Fibroblast of skin of left quadriceps (primary cell): ENCODE measurements around the gene BRPF1.

Source experiments
- DNase-seq, 2 experiments: peaks; one replicate each; pipeline ENCODE4 v3.0.0-alpha.2; 2013; ENCODE audit warnings: low read depth in 2 of 2

BRPF1 gene

DNA sequence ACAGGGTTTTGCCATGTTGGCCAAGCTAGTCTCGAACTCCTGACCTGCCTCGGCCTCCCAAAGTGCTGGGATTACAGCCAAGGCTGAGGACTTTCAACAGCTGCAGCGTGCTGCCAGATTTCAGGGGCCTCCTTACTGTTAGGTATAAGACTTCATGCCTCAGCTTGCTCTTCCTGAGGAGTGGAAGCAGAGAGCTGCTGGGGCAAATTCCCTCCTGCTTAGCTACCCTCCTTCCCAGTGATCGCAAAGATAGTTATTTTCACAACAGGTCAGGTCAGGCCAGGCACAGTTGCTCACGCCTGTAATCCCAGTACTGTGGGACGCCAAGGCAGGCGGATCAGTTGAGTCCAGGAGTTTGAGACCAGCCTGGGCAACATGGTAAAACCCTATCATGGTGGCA, 30.5 kb upstream of the BRPF1 start:
- DNase-seq: no peak

DNA sequence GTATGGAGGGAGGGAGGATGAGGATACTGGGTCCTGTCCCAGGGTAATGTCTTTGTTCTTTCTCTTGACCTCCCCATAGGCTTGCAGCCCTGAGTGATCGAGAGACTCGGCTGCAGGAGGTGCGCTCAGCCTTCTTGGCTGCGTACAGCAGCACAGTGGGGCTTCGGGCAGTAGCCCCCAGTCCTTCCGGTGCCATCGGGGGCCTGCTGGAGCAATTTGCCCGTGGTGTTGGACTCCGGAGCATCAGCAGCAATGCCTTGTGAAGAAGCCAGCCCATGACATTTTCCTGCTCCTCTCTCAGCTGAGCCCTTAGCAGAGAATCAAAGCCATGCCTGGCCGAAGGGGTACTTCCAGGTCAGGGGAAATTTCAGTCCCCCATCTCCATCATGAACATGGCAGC, 29.8 kb upstream of the BRPF1 start:
- DNase-seq: no peak

DNA sequence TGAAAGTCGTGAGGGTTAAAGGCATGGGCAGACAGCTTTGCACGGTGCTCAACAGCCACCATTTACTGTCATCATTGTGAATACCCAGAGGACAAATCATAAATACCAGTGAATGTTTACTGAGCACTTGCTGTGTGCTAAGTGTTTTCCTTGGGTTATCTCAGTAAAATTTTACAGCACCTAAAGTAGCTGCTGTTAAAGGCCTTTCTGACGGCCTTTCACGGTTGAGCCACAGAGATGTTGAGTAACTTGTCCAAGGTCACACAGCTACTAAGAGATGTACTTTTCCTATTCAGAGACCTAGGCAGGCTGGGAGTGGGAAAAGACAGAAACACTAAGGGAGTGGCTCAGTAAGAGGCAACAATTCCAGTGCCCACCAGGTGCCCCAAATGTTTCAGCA, 28.3 kb upstream of the BRPF1 start:
- DNase-seq: no peak

DNA sequence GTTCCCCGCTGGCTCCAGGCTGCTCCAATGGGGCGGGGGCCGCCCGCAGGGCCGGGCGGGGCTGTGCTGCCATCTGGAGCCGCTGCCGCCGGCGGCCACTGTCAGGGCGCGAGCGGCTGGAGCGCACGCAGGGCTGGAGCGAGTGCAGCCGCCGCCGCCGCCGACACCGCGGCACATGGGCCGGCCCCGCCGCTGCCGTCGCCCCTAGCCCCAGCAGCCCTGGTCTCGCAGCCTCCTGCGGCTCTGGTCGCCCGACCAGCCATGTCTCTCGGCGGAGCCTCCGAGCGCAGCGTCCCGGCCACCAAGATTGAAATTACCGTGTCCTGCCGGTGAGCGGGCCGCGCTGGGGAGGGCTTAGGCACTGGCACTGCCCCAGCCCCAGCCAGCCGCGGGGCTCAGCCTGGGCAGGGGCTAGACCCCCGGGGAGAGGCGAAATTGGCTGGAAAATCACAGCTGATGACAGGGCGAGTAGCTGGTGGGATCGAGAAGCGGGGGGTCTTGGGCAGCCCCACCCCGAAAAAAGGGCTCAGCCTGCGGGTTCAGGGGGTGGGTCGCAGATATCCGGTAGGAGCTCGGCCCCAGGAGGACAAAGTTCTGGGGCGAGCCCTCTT, 27.7 kb upstream of the BRPF1 start, which contains the start of gene CPNE9:
Gene CPNE9 (plus strand): TSS at position 98 of the 611 bp plus-strand sequence. CDS start 164 bp downstream, at position 262.
- no peak for DNase-seq

DNA sequence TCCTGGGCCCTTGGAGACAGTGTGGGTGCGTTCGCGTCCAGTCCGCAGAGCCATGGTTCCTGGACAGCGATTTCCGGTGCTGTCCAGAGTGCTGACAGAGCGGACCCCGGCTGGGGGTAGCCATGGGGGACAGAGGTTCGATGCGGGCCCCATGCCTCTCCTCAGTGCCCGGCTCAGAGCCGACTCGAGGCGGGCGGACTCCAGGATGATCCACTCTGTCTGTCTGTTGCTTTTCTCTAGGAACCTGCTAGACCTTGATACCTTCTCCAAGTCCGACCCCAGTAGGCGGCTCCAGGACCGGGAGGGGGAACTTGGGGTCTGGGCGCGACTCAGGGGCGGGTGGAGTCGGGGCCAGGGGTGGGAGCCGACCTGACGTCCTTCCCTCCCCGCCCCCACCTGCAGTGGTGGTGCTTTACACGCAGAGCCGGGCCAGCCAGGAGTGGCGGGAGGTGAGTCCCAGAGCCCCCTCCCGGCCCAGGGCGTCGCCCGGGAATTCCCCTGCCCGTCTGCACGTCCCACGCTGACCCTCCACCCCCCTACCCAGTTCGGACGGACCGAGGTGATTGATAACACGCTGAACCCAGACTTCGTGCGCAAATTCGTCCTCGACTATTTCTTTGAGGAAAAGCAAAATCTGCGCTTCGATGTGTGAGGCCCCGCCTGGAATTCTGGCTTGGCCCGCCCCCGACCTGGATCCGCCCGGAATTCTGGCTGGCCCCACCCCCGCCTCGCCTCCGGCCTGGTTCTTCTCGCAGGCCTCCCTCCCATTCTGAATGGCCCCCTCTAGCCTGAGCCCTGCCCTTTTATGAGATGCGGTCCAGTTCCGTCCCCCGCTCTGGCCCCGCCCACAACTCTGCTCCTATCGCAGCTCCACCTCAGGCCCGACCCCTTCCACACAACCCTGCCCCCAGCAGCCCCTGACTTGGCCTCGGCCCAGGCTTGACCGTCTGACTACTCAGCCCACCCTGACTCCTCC, 26.9 kb upstream of the BRPF1 start:
- no peak for DNase-seq

DNA sequence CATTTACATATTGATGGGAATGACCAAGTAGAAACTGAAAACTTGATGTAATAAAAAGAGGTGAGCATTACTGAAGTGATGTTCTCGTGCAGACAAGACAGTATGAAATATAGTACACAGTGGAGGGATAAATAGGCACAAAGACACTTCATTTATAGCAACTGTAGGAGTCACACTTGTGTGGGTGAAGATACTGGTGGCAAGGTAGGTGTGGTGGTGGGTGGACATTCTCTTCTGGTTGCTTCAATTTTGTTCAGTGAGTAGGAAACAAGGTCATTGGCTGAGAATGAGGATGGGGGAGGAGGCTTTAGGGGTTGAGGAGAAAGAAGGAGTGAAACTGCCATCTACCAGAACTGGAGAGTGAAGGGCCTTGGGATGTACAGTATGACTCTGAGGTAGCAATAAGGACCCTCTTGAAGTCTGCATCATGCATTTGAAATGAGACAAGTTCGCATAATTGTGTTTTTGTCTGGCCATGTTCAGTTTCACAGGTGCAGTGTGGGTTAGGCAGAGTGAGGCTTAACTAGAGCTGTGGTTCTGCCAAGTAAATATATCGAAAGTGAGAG, 21.3 kb upstream of the BRPF1 start:
- no peak for DNase-seq

DNA sequence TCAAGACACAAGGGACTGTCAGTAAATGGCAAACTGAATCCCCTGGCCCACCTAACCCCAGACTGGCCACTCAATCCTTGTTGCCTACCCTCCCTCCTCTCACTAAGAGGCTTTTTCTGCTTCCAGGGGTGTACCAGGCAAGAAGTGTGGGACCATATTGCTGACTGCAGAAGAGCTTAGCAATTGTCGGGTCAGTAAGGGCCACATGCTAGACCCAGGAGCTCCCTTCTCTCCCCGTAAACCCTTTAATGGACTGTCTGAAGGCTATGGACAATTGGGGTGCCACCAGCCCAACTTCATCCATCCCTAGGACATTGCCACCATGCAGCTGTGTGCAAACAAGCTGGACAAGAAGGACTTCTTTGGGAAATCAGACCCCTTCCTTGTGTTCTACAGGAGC, 19.1 kb upstream of the BRPF1 start:
- DNase-seq: no peak

DNA sequence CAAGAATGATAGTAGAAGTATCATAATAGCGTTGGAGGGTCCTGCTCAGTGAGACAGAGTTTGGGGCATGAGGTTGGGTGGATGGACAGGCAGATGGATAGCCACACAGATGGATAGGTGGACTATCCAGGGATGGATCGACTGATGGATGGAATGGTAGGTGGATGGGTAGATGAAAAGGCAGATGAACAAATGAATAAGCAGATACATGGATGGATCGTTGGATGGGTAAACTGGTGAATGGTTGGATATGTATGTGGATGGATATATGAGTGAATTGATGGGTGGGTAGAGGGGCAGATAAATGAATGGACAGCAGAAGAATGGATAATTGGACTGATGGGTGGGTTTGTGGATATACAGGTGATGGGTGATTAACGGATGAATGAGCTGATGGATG, 18.4 kb upstream of the BRPF1 start:
- no peak for DNase-seq

DNA sequence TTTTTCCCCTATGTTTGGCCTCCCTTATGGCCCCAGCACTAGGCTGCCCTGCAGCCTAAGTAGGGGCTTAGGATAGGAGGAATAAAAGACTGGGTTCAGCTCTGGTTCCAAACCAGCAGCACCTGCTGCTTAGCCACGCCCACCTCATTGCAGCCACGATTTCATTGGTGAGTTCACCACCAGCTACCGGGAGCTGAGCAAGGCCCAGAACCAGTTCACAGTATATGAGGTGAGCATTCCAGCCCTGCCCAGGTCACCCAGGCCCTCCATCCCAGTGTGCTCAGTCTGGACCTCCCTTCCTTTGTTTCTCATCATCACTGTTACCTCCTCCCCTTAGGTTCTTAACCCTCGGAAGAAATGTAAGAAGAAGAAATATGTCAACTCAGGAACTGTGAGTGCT, 16.4 kb upstream of the BRPF1 start:
- DNase-seq: no peak

DNA sequence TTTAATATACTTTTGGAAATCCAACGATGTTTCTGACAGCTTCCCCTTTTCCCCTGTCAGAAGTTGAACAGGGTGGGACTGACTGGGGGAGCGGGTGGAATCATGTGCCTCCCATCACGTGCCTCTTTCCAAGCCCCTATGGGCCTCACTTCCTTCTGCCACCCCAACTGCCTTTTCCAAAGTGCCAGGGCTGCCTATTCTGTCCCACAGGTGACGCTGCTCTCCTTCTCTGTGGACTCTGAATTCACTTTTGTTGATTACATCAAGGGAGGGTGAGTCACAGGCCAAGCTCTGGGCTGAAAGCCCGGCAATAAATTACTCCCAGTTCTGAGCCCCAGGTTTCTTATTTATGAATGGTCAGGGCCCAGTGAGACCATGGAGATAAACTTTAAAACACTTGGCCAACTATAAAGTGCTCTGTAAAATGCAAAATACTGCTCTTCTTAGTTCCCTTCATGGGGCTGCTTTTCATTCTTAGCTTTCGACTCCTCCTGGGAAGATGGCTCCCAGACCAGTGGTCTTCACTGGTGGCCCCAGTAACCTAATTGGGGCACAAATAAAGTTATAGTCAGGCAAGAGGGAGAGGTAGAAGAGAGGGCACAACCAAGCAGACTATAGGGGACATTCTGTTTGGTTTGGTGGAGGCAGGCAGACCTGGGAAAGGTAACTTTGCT, 15.6 kb upstream of the BRPF1 start:
- DNase-seq: peak; percentile 60 to 64

DNA sequence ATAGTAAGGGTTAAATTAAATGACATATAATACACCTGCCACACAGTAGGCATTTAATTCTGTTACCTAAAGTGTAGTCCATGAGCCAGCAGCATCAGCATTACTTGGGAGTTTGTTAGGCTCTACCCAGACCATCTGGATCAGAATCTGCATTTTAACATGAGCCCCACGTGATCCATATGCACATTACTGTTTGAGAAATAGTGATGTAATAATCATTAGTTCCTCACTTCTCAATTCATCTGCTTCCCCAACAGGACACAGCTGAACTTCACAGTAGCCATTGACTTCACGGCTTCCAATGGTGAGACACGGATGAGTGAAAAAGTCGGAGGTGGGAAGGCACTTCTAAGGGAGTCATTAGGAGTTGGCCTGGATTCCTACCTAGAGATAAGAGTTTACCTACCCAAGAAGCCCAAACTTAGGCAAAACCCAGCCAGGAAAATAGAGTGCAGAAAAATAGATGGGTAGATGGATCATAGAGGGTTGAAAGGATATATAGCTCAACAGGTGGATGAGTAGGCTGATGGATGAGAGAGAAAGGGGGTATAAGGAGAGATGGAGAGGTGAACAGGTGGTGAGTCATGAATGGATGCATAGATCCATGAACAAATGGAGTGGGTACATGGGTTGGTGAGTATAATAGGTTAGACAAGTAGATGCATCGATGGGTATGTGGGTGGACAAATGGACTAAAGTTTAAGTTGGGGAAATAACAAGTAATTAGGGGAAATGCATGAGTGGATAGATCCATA, 14.6 kb upstream of the BRPF1 start:
- DNase-seq: no peak

DNA sequence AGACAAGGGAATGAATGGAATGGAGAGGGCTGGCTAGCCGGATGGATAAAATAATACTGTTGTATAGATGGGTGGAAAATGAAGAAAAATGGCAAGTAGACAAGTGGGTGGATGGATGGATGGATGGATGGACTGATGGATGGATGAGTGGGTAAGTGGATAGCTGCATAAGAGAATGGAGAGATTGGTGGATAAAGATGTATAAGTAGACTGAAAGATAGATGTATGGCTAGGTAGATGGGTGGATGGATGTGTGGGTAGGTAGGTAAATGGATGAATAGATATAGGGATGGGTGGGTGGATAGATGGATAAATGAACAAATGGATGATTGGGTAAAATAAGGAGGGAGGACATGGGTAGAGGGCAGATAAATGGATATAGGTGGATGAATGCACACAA, 14.0 kb upstream of the BRPF1 start:
- DNase-seq: no peak

DNA sequence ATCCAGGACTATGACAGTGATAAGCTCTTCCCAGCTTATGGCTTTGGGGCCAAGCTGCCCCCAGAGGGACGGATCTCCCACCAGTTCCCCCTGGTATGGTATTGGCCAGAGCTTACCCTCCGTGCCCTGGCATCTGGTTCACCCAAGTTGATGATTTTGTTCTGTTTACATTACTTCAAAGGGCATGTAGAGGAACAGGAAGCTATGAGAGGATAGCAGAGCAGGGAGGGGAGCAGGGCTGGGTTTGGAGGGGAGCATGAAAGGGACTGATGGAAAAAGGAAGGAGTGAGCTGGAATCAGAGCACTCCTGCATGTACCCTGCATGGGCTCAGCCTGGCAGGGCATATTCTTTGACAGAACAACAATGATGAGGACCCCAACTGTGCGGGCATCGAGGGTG, 13.4 kb upstream of the BRPF1 start:
- no peak for DNase-seq

DNA sequence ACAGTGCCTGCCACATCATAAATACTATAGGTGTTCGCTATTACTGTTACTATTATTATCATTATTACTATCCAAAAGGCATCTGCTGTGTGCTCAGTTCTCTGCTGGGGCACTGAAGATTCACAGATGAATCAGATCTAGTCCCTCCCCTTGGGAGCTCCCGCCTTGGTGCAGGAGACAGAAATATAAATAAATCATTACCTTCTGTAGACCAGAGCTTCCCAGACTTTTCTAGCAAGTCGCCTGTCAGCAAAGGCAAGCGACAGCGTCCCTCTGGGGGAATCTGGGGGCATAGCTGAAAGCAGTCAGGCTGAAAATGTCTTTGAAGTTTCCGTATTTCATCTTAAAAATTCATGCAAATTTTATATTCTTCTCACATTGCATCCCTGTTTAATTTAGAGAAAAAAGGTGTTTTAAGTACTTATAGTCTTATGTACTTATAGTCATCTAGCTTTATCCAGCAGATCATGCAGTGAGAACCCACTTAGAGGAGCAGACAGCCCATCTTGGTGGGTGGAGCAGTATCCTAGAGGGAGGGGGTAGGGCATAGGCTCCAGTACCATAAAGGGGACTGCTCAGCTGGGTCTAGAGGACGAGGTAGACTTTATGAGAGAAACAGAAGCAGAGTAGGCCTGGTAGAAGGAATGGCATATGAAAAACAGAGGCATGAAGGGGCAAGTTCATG, 10.4 kb upstream of the BRPF1 start:
- no peak for DNase-seq

DNA sequence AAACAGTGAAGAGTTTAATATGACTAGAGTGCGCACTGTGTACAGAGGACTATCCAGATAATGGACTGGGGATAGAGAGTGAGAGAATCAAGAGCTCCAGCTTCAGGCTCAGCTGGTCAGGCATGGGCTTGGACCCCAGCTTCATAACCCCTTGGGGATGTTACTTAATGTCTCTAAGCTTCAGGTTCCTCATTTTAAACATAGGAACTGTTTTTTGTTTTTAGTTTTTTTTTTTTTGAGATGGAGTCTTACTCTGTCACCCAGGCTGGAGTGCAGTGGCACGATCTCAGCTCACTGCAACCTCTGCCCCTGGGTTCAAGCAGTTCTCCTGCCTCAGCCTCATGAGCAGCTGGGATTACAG, 9.9 kb upstream of the BRPF1 start:
- DNase-seq: no peak

DNA sequence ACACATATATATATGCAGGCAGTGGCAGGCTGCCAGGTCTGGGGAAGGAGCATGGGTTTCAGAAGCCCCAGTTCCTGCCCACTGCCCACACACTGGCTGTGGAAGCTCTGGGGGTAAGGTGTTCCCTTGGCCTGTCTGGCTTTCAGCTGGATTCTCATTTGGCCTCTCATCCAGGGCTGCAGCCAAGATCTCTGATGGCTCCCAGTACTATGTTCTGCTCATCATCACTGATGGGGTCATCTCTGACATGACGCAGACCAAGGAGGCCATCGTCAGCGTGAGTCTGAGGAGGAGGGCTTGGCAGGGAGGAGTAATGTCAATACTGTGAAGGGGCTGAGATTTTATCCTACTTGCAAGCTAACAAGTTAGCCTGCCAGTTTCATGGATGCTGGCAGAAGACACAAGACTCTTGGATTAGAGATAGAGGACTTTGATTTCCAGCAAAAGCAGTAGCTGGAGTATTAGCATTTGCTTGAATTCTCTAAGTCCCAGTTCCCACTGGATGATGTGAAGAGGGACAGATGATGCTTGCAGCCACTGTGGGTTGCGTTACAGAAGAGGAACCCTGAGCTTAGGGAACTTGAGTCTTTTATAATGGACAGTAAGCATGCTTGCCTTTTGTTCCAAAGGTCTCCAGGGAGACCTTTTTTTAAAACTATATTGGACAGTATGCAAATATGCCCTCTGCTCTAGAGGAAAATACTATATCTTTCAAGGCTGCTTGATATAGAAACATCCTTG, 5.6 kb upstream of the BRPF1 start:
- DNase-seq: no peak

DNA sequence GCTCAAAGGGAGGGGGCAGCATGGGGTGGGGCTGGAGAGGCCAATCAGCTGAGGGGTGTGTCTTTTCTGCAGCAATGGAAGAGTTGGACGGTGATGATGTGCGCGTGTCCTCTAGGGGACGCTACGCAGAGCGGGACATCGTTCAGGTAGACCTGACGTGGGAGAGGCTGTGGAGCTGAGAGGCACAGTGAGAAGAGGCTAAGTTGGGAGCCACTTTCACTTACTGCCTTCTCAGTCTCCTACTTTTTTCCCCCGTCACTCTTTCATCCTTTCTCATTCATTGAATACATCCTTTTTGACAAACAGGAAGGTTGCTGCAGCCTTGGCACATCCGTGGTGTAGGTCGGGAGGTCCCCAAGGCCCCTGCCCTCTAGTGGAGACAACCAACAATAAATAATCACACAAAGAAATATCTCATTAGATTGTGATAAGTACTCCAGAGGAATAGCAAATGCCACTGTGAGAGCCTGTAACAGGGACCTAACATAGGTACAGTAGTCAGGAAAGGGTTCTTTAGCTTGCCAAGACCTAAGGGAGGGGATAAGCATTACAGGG, 4.4 kb upstream of the BRPF1 start:
- DNase-seq: no peak

DNA sequence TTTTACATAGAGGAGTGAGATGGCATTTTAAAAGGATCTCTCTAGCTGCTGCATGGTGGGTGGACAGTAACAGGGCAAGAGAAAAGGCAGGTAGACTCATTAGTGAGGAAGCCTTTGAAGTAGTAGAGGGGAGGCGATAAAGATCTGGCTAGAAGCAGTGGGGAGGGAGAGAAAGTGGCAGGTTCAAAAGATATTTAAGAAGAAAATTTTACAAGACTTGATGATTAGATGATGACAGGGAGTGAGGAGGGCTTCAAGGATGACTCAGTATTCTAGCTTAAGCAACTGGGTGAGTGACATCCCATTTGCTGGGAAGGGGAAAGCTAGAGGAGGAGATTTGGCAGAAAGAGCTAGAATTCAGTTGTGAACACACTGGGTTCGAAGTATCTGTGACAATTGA, 3.8 kb upstream of the BRPF1 start:
- DNase-seq: no peak

DNA sequence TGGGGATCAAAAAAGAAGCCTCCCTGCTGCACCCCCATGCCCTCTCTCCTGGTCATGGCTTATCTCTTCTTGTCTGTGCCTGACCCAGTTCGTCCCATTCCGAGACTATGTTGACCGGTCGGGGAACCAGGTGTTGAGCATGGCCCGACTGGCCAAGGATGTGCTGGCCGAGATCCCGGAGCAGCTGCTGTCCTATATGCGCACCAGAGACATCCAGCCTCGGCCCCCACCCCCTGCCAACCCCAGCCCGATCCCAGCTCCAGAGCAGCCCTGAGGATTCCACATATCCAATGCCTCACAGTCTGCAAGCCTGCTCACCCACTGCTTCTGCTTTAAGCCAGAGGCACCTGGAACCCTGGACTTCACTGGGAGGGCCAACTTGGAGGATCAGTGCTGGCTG, 2.1 kb upstream of the BRPF1 start:
- DNase-seq: no peak

DNA sequence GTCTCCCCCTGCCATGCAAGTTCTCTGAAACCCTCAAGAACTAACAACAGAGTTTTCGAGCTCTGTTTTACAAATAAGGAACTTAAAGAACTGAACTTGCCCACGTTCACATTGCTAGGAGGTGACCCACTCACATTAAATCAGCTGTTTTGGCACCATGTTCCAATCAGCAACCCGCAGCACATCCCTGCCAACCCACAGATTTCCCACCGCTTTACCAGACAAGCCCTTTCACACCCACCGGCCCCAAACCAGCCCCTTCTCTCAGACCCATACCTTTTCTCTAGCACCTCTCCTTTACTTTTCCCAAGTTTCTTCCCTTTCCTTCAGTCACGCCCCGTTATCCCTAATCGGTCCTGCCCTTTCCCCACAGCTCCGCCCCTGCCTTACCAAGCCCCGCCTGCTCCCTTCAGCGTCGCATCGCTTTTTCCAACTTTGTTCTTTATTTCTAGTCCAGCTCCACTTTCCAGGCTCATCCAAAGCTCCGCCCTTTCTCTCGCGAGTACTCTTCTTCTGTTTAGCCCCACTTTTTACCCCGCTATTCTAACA, 804 bp upstream of the BRPF1 start:
- DNase-seq: no peak
